Measurements from ENCODE around the gene MACROD2. TPM values are rescaled to one million over a fixed set of nuclear protein-coding genes. Genes with fewer than 3 reads are reported as not detected.
A peak's percentile ranks its signal among the peaks of the same experiment; 100 is the strongest.

The MACROD2 gene
- polyA plus RNA-seq, 2 of the 4 experiments (the other 2 are of a cell fraction): 0.96 to 1.3 TPM

DNA sequence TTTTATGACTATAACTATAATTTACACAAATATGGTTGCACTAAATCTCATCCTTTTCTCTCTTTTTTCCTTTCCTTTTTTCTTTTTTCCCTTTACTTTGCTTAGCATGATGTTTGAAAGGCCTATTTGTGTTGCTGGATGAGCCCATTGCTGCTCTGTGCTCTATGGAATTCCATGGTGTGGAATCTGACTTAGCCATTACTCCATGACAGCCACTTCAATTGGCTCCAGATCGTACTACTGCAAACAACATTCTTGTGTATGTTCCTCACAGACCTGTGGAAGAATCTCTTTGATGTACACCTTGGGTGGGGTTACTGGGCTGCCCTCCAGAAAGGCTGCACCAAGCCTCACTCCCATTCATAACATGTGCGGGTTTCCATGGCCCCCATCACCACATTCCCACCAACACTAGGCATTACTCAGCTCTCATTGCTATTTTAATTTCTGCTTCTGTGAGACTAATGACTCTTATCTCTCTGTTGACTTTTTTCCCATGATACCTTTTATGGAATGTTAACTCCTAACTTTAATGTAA, 1598.9 kb downstream of the MACROD2 start:
- WGBS (ENCODE audit: missing lambda C conversion rate): 10% methylated on average over 2 of the region's 2 CpGs
- Histone ChIP-seq H3K4me2 (no peak overlapping the region), H3K4me1 (no peaks in the 10 kb centered on the region), H3K27ac (no peak overlapping the region), H3K4me3 (no peak overlapping the region), H3K9me3 (no peaks in the 10 kb centered on the region; the same call in 2 of the 3 replicates)
- ChIA-PET CTCF (no interaction called here), POLR2A (no interaction called here)
- no peak for TF ChIP-seq EP300 (IDR thresholded peaks at IDR 0.05)
- no peak for TF ChIP-seq ZFP36 (IDR thresholded peaks at IDR 0.05; ENCODE audit: borderline replicate concordance, partially characterized antibody)
- TF ChIP-seq TFCP2L1 (CRISPR knock-in tag; IDR thresholded peaks at IDR 0.05): no peak
- TF ChIP-seq EHMT2 (IDR thresholded peaks at IDR 0.05; ENCODE audit: low read depth): no peak
- TF ChIP-seq HDAC2 (IDR thresholded peaks at IDR 0.05): no peak
- TF ChIP-seq SREBF2 (IDR thresholded peaks at IDR 0.05): no peak
- ATAC-seq (no peak), DNase-seq (ENCODE audit: low read depth in 1 of 2, low spot score in 1 of 2) (peak in 1 of 2 experiments; percentile 7), FAIRE-seq (peak; percentile 72)

DNA sequence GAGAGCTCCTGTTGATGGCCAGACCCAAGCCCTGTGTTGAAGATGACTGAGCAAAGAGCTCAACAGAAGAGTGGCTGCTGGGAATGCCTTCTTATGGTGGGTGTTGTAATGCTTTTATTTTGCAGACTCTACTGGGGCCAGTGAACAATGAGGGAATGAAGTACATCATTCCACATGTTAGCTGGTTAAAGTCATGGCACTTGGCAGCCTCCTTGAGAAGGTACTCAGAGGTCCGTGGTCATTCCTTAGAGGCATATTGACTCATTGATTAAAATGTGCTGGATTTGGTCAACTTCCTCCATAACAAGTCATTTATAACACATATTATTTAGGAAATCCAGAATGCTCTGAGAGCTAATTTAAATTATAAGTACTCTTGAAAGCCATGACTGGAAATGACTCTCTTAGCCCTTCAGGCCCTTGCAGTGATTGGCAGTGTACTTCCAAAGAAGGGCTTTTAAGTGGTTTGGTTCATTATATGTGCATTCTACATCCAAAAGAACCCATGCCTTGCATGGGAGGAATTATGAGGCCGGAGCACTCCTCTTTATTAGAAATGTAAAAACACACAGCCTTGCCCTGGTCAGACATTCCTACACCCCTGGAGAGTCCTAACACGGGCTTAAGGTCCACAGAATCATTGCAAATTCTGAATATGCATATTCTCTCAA, 1601.0 kb downstream of the MACROD2 start:
- DNase-seq (ENCODE audit: low read depth in 1 of 2, low spot score in 1 of 2) (no peak), ATAC-seq (no peak), FAIRE-seq (no peak)
- POLR2A ChIA-PET: no interaction called here
- no peaks in the 10 kb centered on the region for H3K9me3 ChIP-seq
- no peaks in the 10 kb centered on the region for H3K4me1 ChIP-seq
- no peak overlapping the region for H3K4me2 ChIP-seq
- TF ChIP-seq HDAC2 (IDR thresholded peaks at IDR 0.05): no peak
- no peak for TF ChIP-seq REST (IDR thresholded peaks at IDR 0.05)
- H3K4me3 ChIP-seq: no peak overlapping the region
- CTCF ChIA-PET: no interaction called here
- H3K27ac ChIP-seq: no peak overlapping the region
- WGBS (ENCODE audit: missing lambda C conversion rate): 12% methylated on average over 3 of the region's 3 CpGs

- DNase-seq (ENCODE audit: low read depth in 1 of 2, low spot score in 1 of 2) (peak in 1 of 2 experiments; percentile 13), FAIRE-seq (no peak), ATAC-seq (no peak)
- 26% methylated on average over 2 of the region's 2 CpGs for WGBS (ENCODE audit: missing lambda C conversion rate)
- no peak overlapping the region for H3K4me3 ChIP-seq
- H3K27ac ChIP-seq: no peak overlapping the region
- ChIA-PET POLR2A (no interaction called here), CTCF (interaction anchor here (0.7 kb wide), 1 partner anchor 387 kb away, joined by 3 read pairs; no protein-coding TSS in a partner anchor)
- no peak overlapping the region for H3K4me2 ChIP-seq
- no peaks in the 10 kb centered on the region; the same call in 2 of the 3 replicates for H3K9me3 ChIP-seq
- no peaks in the 10 kb centered on the region for H3K4me1 ChIP-seq
- TF ChIP-seq MAFK (IDR thresholded peaks at IDR 0.05; ENCODE audit: partially characterized antibody) (no peak), FOSL2 (IDR thresholded peaks at IDR 0.05) (no peak), FOSL2 (CRISPR knock-in tag; IDR thresholded peaks at IDR 0.05) (no peak), NFE2L2 (conservative IDR thresholded peaks at IDR 0.05; ENCODE audit: low read length) (no peak), GATA3 (IDR thresholded peaks at IDR 0.05; ENCODE audit: borderline replicate concordance) (no peak), CEBPB (IDR thresholded peaks at IDR 0.05) (no peak), RFX5 (IDR thresholded peaks at IDR 0.05) (no peak), PHF8 (IDR thresholded peaks at IDR 0.05; ENCODE audit: borderline replicate concordance, low read depth) (no peak), NR3C1 (IDR thresholded peaks at IDR 0.05) (no peak), HOXA7 (CRISPR knock-in tag; IDR thresholded peaks at IDR 0.05) (no peak), MYC (IDR thresholded peaks at IDR 0.05; ENCODE audit: borderline replicate concordance, low read length) (no peak), EHMT2 (IDR thresholded peaks at IDR 0.05; ENCODE audit: low read depth) (no peak), ELK1 (IDR thresholded peaks at IDR 0.05; ENCODE audit: low read depth, low read length) (no peak), RAD21 (conservative IDR thresholded peaks at IDR 0.05 in 1 of 2, IDR thresholded peaks at IDR 0.05 in 1 of 2) (no peak), SREBF2 (IDR thresholded peaks at IDR 0.05) (no peak), PBX3 (IDR thresholded peaks at IDR 0.05) (no peak), HEYL (CRISPR knock-in tag; IDR thresholded peaks at IDR 0.05) (no peak)
- TF ChIP-seq, protein P1, sequence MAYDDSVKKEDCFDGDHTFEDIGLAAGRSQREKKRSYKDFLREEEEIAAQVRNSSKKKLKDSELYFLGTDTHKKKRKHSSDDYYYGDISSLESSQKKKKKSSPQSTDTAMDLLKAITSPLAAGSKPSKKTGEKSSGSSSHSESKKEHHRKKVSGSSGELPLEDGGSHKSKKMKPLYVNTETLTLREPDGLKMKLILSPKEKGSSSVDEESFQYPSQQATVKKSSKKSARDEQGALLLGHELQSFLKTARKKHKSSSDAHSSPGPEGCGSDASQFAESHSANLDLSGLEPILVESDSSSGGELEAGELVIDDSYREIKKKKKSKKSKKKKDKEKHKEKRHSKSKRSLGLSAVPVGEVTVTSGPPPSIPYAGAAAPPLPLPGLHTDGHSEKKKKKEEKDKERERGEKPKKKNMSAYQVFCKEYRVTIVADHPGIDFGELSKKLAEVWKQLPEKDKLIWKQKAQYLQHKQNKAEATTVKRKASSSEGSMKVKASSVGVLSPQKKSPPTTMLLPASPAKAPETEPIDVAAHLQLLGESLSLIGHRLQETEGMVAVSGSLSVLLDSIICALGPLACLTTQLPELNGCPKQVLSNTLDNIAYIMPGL (CRISPR knock-in tag; IDR thresholded peaks at IDR 0.05; ENCODE audit: borderline replicate concordance): no peak
Observed at GRCh38 chr20:15597306-15597705, 1602.0 kb downstream of the MACROD2 start.

Data from A549 (cell line).